Stimulated activated CD4-positive, alpha-beta T cell treated with anti-CD3 and anti-CD28 coated beads, Interleukin-12 subunit alpha, Interleukin-12 subunit beta, amount 100 ng/mL, for 4 hours (primary cell): ENCODE data around the gene XRCC5.

Experiments used
- DNase-seq: peaks from one replicate; pipeline ENCODE4 v3.0.0-alpha.2; 2020

Gene XRCC5

DNA sequence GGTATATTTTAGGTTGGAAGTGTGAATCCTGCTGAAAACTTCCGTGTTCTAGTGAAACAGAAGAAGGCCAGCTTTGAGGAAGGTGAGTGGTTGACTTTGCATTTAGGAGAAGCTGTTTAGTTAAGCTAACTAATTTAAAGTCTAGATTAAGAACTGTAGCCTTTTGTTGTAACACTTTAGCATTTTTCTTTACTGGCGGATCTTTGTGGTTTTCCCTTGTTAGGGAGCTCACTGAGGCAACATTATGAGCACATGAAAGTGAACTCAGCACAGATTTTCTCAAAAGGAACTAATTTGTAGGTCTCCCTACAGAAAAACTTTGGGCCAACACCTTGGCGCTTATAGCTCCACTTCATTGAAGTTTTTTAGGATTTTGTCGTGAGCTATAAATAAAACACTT is 52.8 kb downstream of the XRCC5 start:
- DNase-seq, result no peak

DNA sequence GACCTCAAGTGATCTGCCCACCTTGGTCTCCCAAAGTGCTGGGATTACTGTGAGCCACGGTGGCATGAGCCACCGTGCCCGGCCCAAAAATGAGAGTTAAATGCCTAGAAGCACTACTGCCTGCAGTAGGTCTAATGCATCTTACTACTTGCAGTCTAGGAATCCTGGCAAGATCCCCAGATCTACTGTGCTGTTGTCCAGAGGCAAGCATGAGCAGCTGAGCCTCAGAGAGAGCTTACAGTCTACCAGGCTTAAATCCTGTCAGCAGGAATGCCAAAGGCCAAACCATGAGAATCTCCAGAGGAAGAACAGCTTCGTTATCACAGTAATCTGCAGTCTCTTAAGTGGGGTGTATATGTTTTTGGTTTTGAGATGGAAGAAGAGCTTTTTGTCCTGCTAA is 54.4 kb downstream of the XRCC5 start:
- no peak for DNase-seq

DNA sequence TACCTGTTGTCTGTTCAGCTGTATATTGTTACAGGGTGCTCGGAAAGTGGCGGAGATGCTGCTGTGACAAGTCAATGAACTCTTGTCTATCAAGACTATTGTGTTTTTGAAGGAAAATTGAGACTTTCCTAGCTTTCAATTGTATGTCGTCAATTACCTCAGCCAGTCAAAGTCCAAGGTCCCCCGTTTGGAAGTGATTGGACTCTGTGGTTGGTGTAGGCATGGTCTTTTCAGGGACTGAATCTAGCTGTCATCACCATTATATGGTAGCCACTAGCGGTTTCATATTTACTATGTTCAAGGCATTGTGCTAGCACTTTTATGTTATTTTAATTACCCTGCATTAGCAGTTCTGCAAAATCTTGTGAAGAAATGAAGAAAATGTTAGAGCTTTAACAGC is 54.9 kb downstream of the XRCC5 start:
- no peak for DNase-seq

DNA sequence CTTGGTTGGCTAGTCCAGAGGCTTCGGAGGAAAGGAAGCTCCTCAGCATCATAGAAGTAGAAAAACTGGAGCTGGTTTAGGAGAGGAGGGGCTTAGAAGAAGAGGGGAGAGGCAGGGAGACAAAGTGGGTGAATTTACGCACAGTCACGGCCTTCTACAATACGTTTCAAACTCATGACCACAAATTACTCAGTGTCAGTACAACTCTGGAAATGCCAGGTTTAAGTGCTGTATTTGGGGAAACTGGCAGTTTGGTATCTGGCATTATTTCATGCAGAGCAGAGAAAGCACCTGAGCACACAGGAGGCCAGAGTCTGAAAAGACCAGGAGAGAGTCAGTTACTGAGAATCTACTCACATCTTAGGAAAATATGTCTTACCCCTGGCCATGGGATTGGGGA is 55.4 kb downstream of the XRCC5 start:
- DNase-seq, result no peak

DNA sequence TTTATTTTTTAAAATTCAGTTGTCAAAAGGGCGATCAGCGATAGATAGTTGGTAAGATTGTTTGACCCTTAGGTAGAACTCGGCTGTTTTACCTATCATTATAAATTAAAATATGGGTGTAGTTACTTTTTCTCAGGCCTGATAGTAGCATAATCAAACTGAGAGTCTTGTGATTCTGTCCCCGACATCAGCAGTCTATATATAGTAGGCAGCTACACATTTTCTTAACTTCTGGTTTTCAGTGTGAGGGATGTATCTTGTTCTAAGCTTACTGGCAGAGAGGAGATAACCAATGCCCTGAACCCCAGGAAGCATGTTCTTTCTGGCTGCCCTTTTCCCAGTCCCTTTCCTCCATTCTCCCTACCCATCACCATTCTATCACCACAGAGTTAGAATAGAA is 56.6 kb downstream of the XRCC5 start:
- DNase-seq, result no peak

DNA sequence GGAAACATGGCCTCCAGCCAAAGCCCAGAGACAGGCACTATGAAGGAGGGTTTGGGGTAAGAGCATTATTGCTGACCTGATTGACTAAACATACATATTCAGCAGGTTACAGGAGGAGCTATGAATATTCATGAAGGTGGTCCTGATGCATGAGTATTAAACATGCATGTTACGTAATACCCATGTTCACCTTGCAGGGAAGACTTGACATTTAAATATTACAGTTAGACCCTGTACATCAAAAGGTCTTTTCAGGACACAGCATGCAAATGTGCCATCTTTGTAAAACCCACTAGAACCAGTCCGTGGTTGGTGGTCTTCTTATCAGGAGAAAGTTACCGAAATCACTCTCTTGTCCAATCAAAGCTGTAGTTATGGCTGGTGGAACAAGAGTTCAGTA is 59.9 kb downstream of the XRCC5 start:
- DNase-seq, result no peak

DNA sequence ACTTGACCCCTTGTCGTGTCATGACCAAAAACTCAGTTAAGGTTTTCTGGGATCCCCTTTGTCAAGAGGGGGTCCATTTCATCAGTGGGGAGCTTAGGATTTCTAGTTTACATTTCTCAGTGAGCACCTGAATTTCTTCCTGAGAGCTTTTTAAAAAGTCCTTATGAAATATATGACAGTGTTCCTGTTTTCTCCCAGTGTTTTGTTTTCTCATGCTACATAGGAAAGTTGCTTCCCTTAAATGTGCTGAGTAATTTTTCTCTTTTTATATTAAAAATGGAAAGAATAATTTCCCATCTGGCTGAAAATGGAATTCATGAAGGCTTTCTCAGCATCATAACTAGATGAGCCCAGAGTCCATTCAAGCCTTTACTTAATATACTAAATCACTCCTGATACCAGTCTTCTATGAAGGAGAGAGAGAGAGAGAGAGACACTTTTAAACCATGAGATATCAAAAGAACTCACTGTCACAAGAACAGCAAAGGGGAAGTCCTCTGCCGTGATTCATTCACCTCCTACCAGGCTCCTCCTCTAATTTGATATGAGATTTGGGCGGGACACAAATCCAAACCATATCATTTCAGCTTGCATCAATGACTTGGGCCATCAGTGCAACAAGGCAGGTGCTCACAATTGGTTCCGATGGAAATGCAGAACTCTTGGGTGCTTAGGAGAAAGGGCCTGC is 61.1 kb downstream of the XRCC5 start:
- DNase-seq, result no peak

DNA sequence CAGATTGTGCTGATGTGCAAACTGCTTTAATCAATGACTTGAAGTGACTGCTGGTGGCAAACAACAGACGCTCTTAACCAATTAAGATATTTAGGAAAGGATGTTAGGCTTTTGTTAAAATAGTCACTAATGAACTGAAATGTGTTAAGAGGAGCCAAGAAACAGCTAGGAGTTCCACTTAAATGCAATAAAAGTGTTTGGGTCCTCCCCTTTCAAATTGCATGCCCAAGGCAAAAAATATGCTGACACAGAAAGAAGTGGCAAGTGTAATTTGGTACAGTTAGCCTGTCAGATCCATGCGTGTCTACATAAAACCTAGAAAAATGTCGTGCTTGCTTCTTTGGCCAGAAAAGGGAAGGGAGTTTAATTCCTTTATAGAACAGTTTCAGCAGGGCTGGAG is 61.9 kb downstream of the XRCC5 start:
- DNase-seq, result no peak

DNA sequence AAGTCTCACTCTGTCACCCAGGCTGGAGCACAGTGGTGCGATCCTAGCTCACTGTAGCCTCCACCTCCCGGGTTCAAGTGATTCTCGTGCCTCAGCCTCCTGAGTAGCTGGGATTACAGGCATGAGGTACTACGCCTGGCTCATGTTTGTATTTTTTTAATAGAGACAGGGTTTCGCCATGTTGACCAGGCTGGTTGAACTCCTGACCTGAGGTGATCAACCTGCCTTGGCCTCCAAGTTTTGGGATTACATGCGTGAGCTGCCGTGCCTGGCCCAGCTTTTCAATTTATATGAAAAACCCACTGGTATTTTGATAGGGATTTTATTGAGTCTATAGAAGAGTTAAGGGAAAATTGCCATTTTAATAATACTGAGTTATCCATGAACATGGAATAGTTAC is 63.3 kb downstream of the XRCC5 start:
- DNase-seq, result no peak

DNA sequence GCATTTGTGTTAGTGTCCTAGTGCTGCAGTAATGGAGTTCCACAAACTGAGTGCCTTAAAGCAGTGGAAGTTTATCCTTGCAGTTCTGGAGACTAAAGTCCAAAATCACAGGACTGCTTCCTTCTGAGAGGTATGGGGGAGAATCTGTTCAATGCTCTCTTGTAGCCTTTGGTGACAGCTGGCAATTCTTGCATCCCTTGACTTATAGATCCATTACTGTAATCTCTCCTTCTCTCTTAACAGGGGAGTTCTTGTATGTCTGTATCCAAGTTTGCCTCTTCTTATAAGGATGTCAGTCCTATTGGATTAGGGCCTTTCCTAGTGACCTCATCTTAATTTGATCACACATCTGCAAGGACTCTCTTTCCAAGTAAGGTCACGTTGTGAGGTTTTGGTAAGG is 69.9 kb downstream of the XRCC5 start:
- no peak for DNase-seq

DNA sequence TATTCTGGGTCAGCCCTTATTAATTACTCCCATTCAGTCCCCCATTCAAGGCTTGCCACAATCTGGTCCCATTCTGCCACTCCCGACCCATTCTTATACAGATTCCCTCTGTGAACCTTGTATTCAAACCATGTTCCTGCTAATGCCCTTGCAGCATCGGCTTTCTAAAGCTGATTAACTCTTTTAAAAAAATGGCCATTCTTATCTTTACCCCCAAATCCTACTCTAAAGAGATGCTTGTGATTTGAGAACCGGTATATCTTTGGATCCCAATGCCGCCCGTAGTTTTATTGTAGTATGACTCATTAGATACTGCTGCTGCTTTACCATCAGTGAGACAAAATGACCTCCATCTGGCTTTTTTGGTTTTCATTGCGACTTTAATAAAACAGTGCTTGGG is 72.2 kb downstream of the XRCC5 start:
- DNase-seq, result no peak

DNA sequence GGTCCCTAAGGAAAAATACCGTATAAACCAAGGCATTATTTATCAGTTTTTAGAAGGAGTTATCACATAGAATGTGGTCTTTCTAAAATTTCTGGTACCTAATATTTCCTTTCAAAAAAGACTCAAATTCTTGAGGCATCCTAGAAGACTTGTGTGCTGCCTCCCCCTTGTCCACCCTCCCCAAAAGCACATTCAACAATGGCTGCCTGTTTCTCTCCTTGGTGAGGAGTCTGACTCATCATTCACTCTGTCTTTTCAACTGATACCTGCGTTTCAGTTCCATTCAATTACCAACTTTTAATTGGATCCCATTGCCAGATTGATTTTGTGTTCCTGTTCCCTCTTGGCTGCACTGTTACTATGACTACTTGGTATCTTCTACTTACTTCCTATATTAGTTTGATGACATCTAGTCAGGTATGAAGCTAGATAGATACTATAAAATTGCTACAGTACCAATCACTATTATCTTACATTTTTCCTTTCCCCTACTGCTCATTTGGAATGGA is 72.9 kb downstream of the XRCC5 start:
- DNase-seq, result no peak

DNA sequence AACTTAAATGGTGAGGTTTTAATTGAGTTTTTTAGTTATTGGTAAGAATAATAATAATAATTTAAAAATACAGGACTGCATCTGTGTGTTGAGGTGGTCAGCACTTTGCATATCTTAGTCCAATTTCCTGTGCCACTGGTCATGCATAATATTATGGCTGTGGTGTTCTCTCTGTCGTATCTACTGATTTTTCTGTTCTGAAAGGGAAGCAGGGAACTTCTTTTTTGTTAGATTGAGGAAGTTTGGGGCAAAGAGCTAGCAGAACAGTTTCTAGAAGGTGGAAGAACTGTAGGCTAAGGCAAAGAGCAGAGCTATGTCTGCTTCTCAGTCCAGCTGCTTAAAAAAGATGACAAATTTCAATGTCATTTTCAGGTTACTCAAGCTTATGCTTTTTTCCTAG is 74.3 kb downstream of the XRCC5 start:
- DNase-seq, result no peak

DNA sequence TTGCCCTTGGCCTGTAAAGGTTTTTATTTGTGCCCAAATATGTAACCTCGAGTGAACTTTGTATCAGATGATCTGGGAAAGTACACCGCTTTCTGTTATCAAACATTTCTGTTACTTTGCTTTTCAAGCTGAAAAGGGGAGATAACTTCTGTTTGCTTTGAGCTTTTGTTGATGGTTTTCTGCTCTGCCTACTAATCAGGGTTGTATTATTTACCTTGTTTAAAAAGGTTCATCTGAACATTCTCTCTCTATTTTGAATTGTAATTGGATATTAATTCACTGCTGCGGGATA is 79.4 kb downstream of the XRCC5 start:
- no peak for DNase-seq

DNA sequence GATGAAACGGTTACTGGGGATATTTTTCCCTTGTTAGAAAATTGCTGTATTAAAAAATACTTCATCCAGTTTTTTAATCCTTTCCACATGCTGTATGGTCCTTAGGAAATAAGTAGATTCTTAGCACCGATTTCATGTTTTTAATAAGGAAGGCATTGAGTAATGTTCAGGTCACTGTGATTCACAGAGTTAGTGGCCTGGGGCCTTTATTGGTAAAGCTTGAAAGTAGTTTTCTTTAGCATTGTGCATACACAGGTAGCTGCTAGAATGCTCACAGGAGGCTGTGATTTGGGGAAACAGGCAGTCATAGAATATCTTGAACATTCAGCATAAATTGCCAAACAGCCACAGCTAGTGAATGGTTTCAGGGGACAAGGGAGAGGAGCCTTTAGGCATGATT is 79.8 kb downstream of the XRCC5 start:
- DNase-seq, result no peak

DNA sequence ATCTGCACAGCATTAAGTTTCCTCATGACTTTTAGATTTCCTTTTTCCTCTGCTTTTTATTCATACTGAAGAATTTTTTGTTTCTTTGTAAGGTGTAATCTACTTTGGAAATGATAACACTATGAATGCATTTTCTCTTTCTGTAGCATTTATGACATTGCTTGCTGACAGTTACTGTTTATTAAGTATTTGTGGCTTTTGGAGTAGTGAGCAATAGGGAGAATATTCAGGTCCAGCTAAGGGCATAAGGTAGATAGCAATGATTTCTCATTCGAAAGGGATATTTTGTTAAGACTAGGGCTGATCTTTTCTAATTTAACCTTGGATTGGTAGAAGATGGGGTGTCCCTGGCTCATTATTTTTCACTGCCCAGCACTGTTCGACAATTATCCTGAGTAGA is 80.3 kb downstream of the XRCC5 start:
- DNase-seq, result no peak

DNA sequence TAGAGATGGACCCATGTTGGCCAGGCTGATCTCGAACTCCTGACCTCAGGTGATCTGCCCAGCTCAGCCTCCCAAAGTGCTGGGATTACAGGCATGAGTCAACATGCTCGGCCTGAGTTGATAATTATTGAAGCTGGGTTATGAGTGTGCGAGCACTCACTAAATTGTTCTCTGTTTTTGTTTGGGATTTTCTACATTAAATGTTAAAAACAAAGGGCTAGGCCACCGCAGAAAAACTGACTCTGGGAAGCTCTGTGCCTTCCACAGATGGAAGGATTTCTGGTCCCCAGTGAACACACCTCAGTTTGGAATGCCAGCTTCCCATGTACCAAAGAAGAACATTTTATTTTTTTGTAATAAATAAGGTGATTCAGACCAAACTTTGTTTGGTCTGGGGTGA is 83.0 kb downstream of the XRCC5 start:
- DNase-seq, result no peak

DNA sequence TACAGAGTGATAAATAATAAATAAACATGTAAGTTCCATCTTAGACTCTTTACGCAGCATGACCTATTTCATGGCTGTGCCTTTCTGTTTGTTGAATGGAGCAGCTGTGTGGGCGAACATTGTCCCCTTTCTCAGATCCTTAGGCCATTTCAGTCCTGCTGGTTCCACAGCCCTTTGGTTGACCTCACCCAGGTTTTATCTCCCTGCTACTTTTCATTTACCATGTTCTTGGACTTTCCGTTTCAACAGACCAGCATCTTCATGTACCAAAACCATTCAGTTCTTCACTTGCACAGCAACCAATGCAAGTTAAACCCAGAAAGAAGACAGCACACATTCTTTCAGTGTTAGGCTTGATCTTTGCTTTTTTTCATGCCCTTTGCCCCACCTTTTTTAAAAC is 83.8 kb downstream of the XRCC5 start:
- no peak for DNase-seq

DNA sequence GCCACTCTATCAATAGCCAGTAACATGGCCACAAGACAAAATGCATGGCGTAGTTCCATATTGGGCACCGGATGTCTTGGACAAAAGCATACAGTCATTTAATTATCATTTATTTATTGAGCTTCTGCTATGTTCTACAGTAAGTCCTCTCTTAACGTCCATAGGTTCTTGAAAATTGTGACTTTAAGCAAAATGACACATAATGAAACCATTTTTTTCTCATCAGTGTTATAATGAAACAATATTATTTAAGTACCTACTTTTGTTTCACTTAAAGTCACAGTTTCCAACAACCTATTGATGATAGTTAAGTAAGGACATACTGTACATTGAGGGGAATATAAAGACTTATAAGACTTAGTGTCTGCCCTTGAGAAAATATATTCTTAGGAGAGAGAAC is 84.9 kb downstream of the XRCC5 start:
- no peak for DNase-seq

DNA sequence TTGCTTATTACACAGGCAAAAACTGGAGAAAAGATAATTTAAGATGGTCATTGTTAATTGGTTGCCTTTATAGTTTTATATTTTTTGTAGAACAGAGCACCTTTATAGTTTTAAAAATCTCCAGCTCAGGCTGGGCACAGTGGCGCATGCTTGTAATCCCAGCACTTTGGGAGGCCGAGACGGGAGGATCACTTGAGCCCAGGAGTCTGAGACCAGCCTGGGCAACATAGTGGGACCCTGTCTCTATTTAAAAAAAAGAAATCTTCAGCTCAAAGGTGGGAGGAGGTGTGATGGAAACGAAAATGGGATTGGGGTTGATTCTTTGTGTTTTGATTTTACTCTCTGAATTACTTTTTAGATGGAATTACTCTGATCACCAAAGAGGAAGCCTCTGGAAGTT is 85.4 kb downstream of the XRCC5 start:
- no peak for DNase-seq

DNA sequence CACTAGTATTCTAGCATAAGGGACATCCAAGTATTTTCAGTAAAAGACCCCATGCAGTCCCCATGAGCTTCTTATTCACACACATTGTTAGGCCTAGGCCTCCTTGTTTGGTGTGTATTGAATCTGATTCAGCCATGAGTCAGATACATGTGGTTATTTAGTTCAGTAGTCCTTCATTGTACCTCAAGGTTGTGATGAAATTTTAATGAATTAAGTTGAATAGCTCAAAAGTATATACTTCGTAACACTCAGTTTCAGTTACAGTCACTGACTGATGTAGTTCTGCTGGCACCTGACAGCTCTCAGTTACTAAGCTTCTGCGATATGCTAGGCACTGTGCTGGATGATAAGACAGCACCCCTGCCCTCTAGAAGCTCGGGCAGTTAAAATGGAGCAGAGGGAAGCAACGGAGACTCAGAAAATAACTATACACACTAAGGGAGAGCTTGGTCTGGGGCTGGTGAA is 86.4 kb downstream of the XRCC5 start:
- DNase-seq, result no peak

DNA sequence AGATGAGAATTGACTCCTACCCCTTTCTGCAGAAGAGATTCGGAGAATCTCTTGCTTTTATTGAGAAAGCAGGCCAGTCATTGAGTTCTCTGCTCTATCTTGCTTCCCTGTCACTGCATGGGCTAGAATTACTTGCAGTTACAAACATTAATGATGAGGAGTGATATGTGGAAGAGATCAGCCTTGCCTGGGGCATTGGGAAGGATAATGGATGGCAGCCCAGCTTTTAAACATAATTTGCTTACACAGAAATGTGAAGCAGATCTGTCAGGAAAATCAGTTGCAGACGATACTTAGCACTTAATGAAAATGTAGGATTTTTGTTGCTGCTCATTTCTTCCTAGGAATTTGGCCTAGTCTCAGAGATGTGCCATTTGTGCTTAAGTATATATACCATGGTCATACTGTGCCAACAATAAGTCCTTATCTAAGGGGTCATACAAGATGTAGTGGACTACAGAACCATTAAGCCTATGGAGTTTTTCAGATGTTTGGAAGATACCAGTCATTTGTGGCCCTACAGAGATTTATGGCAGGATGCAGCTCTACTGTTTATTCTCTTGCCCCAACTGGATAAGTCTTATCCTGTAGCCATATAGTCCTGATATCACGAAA is 92.7 kb downstream of the XRCC5 start:
- DNase-seq, result no peak

DNA sequence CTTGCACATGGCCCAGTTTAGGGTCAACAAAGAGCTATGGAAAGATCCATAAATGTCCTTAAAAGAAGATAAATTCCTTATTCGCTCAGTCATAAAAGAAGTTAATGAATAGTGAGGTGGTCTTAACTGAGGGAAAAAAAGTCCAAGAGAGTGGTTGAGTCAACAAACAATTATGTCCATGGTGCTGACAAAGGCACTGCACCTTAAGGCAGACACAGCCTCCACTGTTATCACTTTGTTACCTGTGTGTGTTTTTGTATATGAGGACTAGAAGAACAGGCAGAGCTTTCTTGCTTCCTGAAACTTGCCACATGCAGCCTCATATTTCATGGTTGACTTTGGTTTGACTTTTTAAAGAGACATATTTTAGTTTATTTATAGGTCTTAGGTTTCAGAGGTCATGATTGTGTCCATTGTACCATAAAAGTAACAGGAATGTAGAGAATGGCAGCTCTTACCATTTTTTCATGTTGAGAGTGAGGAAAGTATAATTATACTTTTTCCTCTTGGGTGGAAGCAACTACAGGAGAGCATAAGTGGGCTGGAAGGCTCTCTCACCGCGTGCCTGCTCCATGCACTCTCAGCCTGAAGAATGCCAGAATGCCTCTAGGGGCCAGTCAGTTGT is 93.6 kb downstream of the XRCC5 start:
- DNase-seq, result no peak

DNA sequence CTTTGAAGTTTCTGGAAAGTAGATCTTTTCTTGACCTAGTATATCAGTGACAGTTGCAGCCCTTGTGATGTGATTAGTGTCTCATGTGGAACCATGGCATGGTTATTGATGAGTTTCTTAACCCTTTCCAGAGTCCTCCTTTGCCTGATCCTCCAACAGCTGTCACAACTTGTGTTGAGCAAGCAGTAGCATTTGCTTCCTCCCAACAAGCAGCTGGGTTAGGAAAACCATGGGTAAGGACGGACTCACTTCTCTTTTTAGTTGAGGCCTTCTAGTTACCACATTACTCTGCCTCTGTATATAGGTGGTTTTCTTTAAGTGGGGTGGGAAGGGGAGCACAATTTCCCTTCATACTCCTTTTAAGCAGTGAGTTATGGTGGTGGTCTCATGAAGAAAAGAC is 96.3 kb downstream of the XRCC5 start:
- no peak for DNase-seq
